ENCODE data around the gene ELL2.
"Not testable (repeated sequence)": the region's sequence is repeated elsewhere in the genome, so short reads cannot be mapped to it uniquely, and the experiment has no call there.

The ELL2 gene

DNA sequence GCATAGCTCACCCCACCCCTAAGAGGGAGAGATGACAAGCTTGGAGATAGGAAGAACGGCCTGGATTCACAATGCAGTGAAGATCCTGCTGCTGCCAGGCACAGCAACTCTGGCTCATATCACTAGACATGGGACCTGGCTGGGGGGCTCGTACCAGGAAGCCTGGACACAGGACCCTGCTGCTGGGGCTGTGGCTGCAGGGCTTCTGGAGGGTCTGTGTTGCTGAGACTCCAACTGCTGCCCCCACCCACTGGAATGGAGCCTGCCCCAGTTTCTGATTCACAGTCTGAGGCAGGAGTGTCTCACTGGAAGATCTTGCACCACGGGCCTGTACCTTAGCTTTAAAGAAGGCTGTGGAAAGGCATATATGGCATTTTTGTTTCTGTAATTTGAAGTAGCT lies 108.2 kb downstream of the ELL2 start:
- DNase-seq: no peak

- DNase-seq: no peak
Measured at GRCh38 chr5:95852567-95852966, 109.1 kb downstream of the ELL2 start.

- DNase-seq: not testable (repeated sequence)
Measured at GRCh38 chr5:95851141-95851540, 110.5 kb downstream of the ELL2 start.

GRCh38 chr5:95850391-95850894 lies 111.2 kb downstream of the ELL2 start:
- no peak for DNase-seq

GRCh38 chr5:95848701-95849100 lies 113.0 kb downstream of the ELL2 start:
- no peak for DNase-seq

GRCh38 chr5:95847261-95847592 lies 114.4 kb downstream of the ELL2 start:
- DNase-seq: no peak

DNA sequence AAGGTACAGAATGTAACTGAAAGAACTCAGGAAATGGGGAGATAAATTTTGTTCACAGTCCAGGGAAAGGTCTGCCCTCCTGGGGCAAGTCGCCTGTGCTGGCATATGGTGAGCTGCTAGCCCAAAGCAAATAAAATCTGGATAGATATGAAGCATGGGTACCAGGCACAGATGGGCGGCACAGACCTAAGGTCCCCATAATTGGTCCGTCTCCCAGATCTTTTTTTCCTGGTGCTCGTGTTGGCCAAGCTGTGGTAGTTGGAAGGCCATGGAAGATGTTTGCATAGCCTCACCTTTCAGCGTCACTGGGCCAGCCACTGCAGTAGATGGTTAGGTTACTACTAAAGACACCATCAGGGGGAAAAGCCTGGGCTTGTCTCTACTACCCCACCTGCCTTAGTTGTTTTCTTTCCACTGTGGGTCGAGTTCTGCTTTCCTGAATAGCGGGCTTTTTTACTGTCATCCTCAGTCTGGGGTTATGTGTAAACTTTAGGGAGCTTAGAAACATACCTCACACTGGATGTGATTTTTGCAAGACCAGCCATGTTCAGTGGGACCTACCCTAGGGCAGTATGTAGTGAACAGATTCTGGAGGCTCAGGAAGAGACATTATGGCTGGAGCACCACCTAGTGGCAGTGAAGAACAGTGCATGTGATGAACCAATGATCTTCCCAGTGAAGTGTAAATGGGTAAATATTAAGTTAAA lies 114.9 kb downstream of the ELL2 start:
- DNase-seq: peak; percentile 71

- no peak for DNase-seq
Measured at GRCh38 chr5:95845391-95845790, 116.3 kb downstream of the ELL2 start.

GRCh38 chr5:95843733-95844223 lies 117.9 kb downstream of the ELL2 start:
- DNase-seq: no peak

GRCh38 chr5:95842854-95843544 lies 118.7 kb downstream of the ELL2 start:
- DNase-seq: no peak

- no peak for DNase-seq
Measured at GRCh38 chr5:95841914-95842812, 119.5 kb downstream of the ELL2 start.

DNA sequence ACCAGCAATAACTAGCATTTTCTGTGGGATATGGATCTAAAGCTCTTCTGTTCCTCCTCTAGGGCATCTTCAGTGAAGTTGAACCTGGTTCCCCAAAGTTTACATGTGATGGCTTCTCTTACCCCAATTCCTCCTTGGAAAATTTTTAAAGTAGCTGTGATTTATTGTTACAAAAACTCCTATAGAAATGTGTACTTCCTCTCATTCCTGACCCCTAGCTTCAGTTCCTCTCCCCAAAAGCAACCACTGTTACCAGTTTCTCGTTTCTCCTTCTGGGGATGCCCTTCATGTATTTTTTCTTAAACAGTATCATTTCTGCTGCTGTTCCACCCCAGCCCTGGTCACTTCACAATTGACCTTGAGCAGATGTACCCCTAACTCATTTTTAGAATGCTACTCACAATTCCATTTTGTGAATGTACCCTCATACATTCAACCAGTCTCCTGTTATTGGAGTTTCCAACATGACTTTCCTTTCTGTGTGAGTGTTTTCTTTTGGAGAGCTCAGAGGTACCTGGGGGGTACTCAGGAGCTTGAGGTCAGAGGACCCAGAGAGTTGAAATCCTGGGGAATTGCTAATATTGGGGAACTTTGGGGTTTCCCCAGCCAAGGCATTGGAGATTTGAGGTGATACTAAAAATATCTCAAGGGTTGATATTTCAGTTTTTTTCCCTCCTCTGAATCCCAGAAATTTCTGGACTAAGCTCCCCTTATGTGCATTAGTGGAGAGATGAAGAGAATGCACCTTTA lies 120.5 kb downstream of the ELL2 start:
- DNase-seq: no peak

DNA sequence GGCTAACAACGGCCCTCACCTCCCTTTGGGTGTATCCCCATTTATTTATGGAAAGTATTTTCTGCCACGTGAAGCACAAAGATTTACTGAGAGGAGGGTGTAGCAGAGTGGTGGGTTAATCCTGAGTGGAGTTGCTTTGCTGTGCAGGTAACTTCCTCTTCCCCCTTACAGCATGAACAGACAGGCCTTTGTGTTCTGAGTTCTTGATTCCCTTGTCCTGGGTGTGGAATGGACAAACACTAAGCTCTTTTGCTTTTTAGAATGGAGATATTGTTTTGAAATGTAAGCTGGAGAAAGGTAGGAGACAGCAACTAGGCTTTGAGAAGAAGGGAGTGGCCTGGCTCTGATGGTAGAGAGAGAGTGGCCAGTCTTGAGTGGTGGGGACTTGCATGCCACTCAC lies 122.0 kb downstream of the ELL2 start:
- DNase-seq: no peak

DNA sequence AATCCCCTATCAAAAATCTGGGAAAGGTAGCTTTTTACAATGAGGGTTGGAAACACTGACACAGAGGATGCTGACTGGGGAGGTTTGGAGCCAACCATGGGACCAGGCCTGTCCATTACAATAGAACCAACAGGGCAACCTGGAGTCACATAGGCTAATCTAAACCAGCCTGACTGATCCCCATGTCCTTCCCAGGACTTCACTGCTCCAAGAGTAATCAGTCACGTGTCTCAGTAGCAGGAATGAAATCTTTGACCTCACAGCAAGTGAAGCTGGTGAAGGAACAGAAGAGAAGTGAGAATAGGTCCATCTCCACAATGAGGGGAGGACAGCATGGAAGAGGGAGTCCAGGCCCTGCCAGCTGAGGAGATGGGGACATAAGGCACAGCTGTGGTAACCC lies 123.1 kb downstream of the ELL2 start:
- no peak for DNase-seq

DNA sequence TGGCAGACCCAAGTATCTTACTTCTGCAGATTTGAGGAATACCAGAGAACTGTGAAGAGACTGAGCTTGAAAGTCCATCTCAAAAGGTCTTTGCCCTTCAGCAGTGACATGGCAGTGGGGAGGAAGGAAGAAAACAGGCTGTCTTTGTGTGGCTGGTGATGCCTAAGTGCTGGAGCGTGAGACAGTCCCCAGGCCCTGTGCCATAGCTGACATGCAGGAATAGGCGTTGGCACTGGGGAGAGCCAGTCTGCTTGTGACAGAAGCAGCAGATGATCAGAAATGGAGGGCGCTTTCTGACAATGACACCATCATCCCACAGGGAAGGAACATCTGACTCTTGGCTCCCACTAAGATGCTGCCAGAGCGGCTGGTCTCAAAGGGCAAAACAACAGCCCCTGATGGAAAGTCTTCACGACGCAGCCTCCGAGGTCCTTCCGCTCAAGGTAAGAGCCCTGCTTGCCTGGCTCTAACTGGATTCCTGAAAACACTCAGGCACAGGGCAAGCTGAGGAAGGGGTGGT lies 123.6 kb downstream of the ELL2 start:
- no peak for DNase-seq

DNA sequence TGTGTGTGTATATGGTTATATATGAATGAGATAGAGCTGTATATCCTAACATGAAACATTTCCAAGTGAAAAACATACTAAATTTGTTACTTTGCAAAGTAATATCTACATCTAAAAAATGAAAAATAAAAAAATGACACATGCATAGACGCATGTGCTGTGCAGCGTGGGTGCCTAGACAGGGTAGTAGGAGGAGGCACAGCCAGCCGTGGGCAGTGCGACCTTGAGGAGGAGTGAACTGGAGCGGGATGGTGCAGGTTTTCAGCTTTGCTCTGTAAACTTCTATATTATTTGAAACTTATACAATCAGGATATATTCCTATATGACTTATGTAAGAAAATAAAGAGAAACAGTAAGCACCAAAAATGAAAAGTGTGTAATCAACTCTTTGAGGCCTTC lies 124.2 kb downstream of the ELL2 start:
- no peak for DNase-seq

- not testable (repeated sequence) for DNase-seq
Measured at GRCh38 chr5:95836971-95837370, 124.7 kb downstream of the ELL2 start.

GRCh38 chr5:95836544-95836943 lies 125.1 kb downstream of the ELL2 start:
- DNase-seq: no peak

DNA sequence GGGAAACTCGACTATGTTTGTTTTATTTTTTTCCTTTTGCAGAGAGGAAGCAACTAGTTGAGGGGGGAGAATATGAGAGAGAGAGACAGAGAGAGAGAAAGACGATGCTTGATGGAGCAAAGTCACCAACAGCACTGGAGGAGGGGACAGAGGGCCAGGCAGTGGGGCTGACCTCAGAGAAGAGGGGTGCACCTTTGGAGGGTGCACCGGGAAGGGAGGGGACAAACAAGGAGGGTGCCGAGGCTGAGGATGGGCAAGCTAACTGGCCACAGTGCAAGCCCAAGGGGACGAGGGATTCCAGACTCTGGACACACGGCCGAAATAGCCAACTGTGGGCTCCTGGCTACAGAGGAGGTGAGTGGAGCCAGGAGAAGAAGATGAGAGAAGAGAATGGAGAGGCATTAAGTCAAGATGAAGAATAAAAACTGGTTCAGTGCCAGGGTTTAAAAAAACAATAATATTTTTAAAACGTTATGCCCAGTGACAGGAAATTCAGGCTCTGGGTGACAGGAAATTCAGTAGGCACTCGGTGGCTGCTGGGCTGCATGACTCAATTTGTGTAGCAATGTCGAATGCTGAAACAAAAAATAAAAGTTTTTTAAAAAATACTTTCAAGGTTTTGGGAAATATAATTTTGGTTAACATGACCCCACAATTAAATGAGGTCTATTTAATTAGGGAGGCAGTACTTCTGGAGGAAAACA lies 125.8 kb downstream of the ELL2 start:
- DNase-seq: no peak
